GOT3 (cell line): ENCODE results near the gene FALEC.

ENCODE experiments used
- DNase-seq: peaks from one replicate; lab custom pipeline; 2025; ENCODE audit warnings: mixed read lengths; lab: John Stamatoyannopoulos, UW

FALEC gene

GRCh38 chr1:150545486-150546032 is 30.0 kb downstream of the FALEC start:
- no peak for DNase-seq

GRCh38 chr1:150546294-150546937 is 30.9 kb downstream of the FALEC start:
- DNase-seq: no peak

- DNase-seq: no peak
Observed at GRCh38 chr1:150548324-150548631, 32.7 kb downstream of the FALEC start.

DNA sequence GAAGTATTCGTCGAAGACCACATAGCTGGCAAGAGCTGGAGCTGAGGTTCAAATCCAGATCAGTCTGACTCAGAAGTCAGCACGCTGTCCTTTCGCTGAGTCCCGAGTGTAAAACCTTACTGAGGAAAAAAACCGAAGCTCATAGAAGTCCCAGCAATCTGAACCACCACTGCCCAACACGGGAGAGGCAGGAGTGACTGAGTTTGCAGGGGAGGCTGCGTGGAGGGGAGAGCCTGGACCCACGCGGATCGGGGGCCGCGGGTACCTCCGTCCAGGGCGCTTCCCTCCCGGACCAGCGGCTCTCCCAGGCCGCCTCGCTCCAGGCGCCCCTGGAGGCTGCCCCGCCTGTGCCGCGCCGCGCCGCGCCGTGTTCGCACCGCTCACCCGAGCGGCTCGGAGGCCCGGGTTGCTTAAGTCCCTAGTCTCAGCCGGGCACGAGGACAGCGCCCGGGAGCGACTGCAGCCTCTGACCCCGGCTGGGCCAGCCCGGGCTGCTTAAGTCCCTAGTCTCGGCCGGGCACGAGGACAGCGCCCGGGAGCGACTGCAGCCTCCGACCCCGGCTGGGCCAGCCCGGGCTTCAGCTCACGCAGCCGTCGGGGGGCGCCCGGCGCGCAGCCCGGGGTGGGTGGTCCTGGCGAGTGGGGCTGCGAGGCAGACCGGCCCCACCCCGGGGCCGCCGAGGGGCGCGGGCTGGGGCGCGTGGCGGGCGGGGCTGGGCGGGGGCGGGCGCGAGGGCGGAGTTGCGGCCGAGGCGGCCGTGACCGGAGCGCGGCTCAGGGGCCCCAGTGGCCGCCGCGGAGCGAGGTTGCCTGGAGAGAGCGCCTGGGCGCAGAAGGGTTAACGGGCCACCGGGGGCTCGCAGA is 33.3 kb downstream of the FALEC start, which contains the start of gene ADAMTSL4:
Gene ADAMTSL4, plus strand, starts transcription at position 777 of the 864 bp plus-strand sequence. CDS start 2,881 bp downstream, outside the sequence.
- no peak for DNase-seq

GRCh38 chr1:150549496-150550221 is 34.1 kb downstream of the FALEC start:
- DNase-seq: no peak

- no peak for DNase-seq
Observed at GRCh38 chr1:150550222-150551050, 34.9 kb downstream of the FALEC start.

- DNase-seq: no peak
Observed at GRCh38 chr1:150551051-150551783, 35.7 kb downstream of the FALEC start.

GRCh38 chr1:150551784-150552127 is 36.2 kb downstream of the FALEC start:
- no peak for DNase-seq

- DNase-seq: no peak
Observed at GRCh38 chr1:150552128-150552910, 36.8 kb downstream of the FALEC start.

- no peak for DNase-seq
Observed at GRCh38 chr1:150552911-150553289, 37.3 kb downstream of the FALEC start.

DNA sequence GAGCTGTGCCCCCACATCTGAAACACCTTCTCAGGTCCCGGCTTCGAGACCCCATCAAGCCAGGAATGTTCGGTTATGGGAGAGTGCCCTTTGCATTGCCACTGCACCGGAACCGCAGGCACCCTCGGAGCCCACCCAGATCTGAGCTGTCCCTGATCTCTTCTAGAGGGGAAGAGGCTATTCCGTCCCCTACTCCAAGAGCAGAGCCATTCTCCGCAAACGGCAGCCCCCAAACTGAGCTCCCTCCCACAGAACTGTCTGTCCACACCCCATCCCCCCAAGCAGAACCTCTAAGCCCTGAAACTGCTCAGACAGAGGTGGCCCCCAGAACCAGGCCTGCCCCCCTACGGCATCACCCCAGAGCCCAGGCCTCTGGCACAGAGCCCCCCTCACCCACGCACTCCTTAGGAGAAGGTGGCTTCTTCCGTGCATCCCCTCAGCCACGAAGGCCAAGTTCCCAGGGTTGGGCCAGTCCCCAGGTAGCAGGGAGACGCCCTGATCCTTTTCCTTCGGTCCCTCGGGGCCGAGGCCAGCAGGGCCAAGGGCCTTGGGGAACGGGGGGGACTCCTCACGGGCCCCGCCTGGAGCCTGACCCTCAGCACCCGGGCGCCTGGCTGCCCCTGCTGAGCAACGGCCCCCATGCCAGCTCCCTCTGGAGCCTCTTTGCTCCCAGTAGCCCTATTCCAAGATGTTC is 38.0 kb downstream of the FALEC start:
- DNase-seq: no peak

DNA sequence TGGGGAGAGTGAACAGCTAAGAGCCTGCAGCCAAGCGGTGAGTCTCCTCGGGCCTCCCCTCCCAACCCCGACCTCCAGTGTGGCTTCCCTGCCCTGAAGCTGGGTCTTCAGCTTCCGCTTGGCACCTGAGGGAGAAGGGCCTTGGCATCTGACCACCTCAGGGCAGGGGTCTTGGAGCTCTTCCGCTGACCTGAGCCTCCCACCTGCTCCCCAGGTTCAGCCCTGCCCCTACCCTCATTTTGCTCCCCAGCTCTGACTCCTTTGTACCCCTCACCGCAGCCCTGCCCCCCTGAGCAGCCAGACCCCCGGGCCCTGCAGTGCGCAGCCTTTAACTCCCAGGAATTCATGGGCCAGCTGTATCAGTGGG is 38.5 kb downstream of the FALEC start:
- no peak for DNase-seq

- DNase-seq: no peak
Observed at GRCh38 chr1:150555198-150555970, 39.8 kb downstream of the FALEC start.

DNA sequence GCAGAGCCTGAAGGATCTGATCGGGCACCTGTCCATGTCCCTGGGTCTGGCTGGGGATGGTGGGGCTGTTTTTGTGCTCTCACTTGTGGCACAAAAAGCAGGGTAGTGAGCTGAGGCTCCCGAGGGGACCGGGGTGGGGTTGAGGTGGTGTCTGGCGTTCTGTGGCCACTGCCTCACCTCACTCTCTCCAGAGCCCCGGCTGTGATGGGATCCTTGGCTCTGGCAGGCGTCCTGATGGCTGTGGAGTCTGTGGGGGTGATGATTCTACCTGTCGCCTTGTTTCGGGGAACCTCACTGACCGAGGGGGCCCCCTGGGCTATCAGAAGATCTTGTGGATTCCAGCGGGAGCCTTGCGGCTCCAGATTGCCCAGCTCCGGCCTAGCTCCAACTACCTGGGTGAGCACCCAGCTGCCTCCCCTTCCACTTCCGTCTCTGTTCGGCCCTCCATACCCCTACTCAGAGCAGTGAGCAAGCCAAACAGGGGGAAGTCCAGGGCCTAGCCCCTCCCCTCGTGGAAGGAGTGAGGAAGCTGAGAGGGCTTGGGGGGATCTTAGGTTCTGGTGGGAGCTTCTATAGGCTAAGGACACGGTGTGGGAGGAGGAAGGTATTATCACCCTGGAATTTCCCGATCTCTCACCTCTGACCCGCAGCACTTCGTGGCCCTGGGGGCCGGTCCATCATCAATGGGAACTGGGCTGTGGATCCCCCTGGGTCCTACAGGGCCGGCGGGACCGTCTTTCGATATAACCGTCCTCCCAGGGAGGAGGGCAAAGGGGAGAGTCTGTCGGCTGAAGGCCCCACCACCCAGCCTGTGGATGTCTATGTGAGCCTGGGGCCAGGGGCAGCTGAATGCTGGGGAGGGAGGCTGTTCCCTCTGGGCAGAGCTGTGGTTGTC is 40.7 kb downstream of the FALEC start:
- DNase-seq: no peak

DNA sequence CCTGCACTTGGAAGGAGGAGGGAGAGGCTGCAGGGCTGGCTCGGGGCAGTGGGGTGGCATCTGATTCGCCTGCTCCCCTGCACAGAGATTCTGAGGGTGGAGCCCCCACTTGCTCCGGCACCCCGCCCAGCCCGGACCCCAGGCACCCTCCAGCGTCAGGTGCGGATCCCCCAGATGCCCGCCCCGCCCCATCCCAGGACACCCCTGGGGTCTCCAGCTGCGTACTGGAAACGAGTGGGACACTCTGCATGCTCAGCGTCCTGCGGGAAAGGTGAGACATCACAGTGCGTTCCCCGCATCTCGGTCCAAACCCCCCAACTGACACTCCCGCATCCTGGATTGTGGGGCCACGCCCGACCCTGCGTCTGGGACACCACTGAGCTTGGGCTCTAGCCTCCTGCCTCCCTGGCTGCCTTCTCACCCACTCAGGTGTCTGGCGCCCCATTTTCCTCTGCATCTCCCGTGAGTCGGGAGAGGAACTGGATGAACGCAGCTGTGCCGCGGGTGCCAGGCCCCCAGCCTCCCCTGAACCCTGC is 41.6 kb downstream of the FALEC start:
- DNase-seq: no peak

- no peak for DNase-seq
Observed at GRCh38 chr1:150557813-150558212, 42.3 kb downstream of the FALEC start.

GRCh38 chr1:150558303-150558704 is 42.8 kb downstream of the FALEC start:
- no peak for DNase-seq
